Ramos (cell line): ENCODE data around the gene PHTF2.
"Not testable (repeated sequence)": the region's sequence is repeated elsewhere in the genome, so short reads cannot be mapped to it uniquely, and the experiment has no call there.

Source experiments
- in situ Hi-C: fragments of 300-500 bp; cut with MboI; formaldehyde crosslinking; loops from one replicate; pipeline ENCODE4 v1.14.3; 2022; ENCODE audit warnings: low sequenced_read_pairs; ENCODE audit not compliant: unreplicated experiment

PHTF2 gene

GRCh38 chr7:77825131-77825530 lies 26.6 kb downstream of the PHTF2 start:
- in situ Hi-C loops = no loop called here

GRCh38 chr7:77826300-77826699 lies 27.7 kb downstream of the PHTF2 start:
- in situ Hi-C loops = no loop called here

- in situ Hi-C loops = no loop called here
Measured at GRCh38 chr7:77827999-77828398, 29.4 kb downstream of the PHTF2 start.

GRCh38 chr7:77830649-77831355 lies 32.2 kb downstream of the PHTF2 start:
- in situ Hi-C loops = no loop called here

- in situ Hi-C loops = no loop called here
Measured at GRCh38 chr7:77831481-77831880, 32.9 kb downstream of the PHTF2 start.

- in situ Hi-C loops = no loop called here
Measured at GRCh38 chr7:77831953-77832352, 33.4 kb downstream of the PHTF2 start.

- in situ Hi-C loops = no loop called here
Measured at GRCh38 chr7:77833136-77833535, 34.6 kb downstream of the PHTF2 start.

- in situ Hi-C loops = not testable (repeated sequence)
Measured at GRCh38 chr7:77836425-77836824, 37.9 kb downstream of the PHTF2 start.

- in situ Hi-C loops = no loop called here
Measured at GRCh38 chr7:77837275-77837674, 38.7 kb downstream of the PHTF2 start.

GRCh38 chr7:77837966-77838365 lies 39.4 kb downstream of the PHTF2 start:
- in situ Hi-C loops = no loop called here

GRCh38 chr7:77838929-77839491 lies 40.4 kb downstream of the PHTF2 start:
- in situ Hi-C loops = no loop called here

GRCh38 chr7:77839919-77840318 lies 41.3 kb downstream of the PHTF2 start:
- in situ Hi-C loops = no loop called here

GRCh38 chr7:77843194-77843593 lies 44.6 kb downstream of the PHTF2 start:
- in situ Hi-C loops = no loop called here

- in situ Hi-C loops = no loop called here
Measured at GRCh38 chr7:77846317-77847092, 47.9 kb downstream of the PHTF2 start.

GRCh38 chr7:77855371-77856083 lies 57.0 kb downstream of the PHTF2 start:
- in situ Hi-C loops = no loop called here

GRCh38 chr7:77858278-77858677 lies 59.7 kb downstream of the PHTF2 start:
- in situ Hi-C loops = no loop called here

- in situ Hi-C loops = no loop called here
Measured at GRCh38 chr7:77859343-77859742, 60.8 kb downstream of the PHTF2 start.

GRCh38 chr7:77862691-77863090 lies 64.1 kb downstream of the PHTF2 start:
- in situ Hi-C loops = no loop called here

- in situ Hi-C loops = no loop called here
Measured at GRCh38 chr7:77863860-77864259, 65.3 kb downstream of the PHTF2 start.

GRCh38 chr7:77866370-77866769 lies 67.8 kb downstream of the PHTF2 start:
- in situ Hi-C loops = no loop called here
